ENCODE data around the gene INHA.

DNA sequence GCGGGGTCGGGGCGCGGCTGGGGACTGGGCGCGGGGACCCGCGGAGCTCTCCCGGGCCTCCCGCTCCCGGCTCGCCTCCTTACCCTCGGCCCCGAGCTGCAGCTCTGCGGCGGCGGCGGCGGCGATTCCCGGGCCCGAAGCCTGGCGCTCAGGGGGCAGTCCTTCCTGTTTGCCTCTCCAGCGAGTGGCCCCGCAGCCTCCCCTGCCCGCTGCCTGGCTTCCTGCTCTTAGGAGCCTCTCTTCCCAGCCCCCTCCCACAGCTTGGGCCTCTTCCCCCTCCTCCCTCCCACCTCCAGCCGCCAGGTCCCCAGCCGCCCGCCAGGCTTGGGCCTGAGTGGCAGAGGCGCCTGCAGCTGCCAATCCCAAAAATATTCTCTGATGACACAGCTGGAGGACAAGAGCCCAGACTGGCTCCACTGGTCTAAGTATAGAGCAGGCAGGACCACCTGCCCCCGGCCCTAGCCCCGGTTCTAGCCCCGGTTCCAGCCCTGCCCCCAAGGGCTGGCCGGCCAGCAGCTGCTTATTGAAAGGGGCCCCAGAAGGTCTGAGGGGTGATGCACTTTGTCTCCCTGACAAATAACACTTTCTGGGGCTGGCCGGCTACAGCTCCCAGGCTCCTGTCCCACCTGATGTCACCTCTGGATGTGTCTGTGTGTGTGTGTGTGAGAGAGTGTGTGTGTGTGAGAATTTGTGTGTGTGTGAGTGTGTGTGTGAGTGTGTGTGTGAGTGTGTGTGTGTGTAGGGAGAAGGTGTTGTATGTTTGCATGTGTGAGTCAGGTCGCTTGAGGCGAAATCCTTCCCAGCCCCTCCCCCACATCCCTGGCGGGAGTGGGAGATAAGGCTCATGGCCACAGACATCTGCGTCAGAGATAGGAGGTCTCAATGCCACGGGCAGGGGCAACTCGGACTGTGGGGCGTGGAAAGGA, 536 bp upstream of the INHA start, which contains the start of gene OBSL1:
- TF ChIP-seq, protein P1, sequence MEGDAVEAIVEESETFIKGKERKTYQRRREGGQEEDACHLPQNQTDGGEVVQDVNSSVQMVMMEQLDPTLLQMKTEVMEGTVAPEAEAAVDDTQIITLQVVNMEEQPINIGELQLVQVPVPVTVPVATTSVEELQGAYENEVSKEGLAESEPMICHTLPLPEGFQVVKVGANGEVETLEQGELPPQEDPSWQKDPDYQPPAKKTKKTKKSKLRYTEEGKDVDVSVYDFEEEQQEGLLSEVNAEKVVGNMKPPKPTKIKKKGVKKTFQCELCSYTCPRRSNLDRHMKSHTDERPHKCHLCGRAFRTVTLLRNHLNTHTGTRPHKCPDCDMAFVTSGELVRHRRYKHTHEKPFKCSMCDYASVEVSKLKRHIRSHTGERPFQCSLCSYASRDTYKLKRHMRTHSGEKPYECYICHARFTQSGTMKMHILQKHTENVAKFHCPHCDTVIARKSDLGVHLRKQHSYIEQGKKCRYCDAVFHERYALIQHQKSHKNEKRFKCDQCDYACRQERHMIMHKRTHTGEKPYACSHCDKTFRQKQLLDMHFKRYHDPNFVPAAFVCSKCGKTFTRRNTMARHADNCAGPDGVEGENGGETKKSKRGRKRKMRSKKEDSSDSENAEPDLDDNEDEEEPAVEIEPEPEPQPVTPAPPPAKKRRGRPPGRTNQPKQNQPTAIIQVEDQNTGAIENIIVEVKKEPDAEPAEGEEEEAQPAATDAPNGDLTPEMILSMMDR (IDR thresholded peaks at IDR 0.05): no peak
- no peak for TF ChIP-seq POLR2A (IDR thresholded peaks at IDR 0.05; ENCODE audit: low read depth)
- no peak for TF ChIP-seq EP300 (IDR thresholded peaks at IDR 0.05)

All from esophagus muscularis mucosa (tissue), 4 donors.